Activated CD4-positive, alpha-beta memory T cell treated with anti-CD3 and anti-CD28 coated beads for 36 hours (primary cell): ENCODE measurements around the gene SERPINB1. TPM values are rescaled to one million over a fixed set of nuclear protein-coding genes. Genes with fewer than 3 reads are reported as not detected.
"Not testable (repeated sequence)": the region's sequence is repeated elsewhere in the genome, so short reads cannot be mapped to it uniquely, and the experiment has no call there.

Experiments
- CTCF ChIA-PET: fragments of 350-600 bp; sonication (Branson Sonifier 250); formaldehyde crosslinking; loops from one replicate; lab custom pipeline; 2021; ENCODE audit warnings: antibody characterized with exemption, inconsistent platforms; lab: Charles Lee
- POLR2A ChIA-PET: fragments of 350-600 bp; sonication (Branson Sonifier 250); formaldehyde crosslinking; loops from one replicate; lab custom pipeline; 2021; ENCODE audit warnings: antibody characterized with exemption; lab: Charles Lee
- DNase-seq: peaks from one replicate; pipeline ENCODE4 v3.0.0-alpha.2; 2020
- H3K27ac Mint-ChIP-seq: one replicate; pipeline ENCODE4 v1.8.0; 2021; ENCODE audit warnings: mixed read lengths
- H3K27me3 Mint-ChIP-seq: one replicate; pipeline ENCODE4 v1.8.0; 2021; ENCODE audit warnings: mixed read lengths
- H3K36me3 Mint-ChIP-seq: one replicate; pipeline ENCODE4 v1.8.0; 2021; ENCODE audit warnings: mixed read lengths
- H3K4me1 Mint-ChIP-seq: one replicate; pipeline ENCODE4 v1.8.0; 2021; ENCODE audit warnings: low read depth, mixed read lengths
- H3K4me3 Mint-ChIP-seq: one replicate; pipeline ENCODE4 v1.8.0; 2021; ENCODE audit warnings: mild to moderate bottlenecking, mixed read lengths
- H3K9me3 Mint-ChIP-seq: one replicate; pipeline ENCODE4 v1.8.0; 2021; ENCODE audit warnings: mixed read lengths
- intact Hi-C: fragments of 100-400 bp; cut with micrococcal nuclease; formaldehyde crosslinking; loops from one replicate; pipeline ENCODE4 v1.15.1; 2023
- total RNA-seq, 2 experiments: library from RNA; stranded (reverse); gene quantifications; one replicate each; pipeline ENCODE4 v1.2.3, GENCODE V29; 2021

SERPINB1 gene
- total RNA-seq = 100 to 1,000 TPM; 164 to 169 TPM

- peak; percentile 96 for DNase-seq
- peaks cover 35% of the 10 kb centered on the region for H3K36me3 Mint-ChIP-seq
- no peaks in the 10 kb centered on the region for H3K27me3 Mint-ChIP-seq
- ChIA-PET POLR2A (interaction anchor here (0.8 to 4.1 kb wide), 24 partner anchors 10 to 228 kb away, joined by 3 to 44 read pairs (median 5); partner anchors contain the start of genes NQO2, RIPK1, SERPINB6 and WRNIP1), CTCF (interaction anchor here (0.5 to 3.7 kb wide), 24 partner anchors 13 to 207 kb away, joined by 3 to 56 read pairs (median 5); partner anchors contain the start of genes NQO2 and WRNIP1)
- H3K27ac Mint-ChIP-seq = peak within 1 kb of the TSS; percentile 93
- no peaks in the 10 kb centered on the region for H3K9me3 Mint-ChIP-seq
- peak within 1 kb of the TSS; percentile 86 for H3K4me3 Mint-ChIP-seq
- intact Hi-C loops = loop anchor here (1.0 to 10.0 kb wide), 8 partner anchors 13 to 1173 kb away; partner anchors contain the start of gene WRNIP1
- peaks cover 67% of the 10 kb centered on the region for H3K4me1 Mint-ChIP-seq
These were observed at the start of gene SERPINB1 for GRCh38 chr6:2841264-2842138. Gene SERPINB1 (minus strand): TSS chr6:2841863. CDS start chr6:2840586, 1,277 bp downstream.

- POLR2A ChIA-PET = interaction anchor here (0.9 to 1.3 kb wide), 6 partner anchors 12 to 50 kb away, joined by 3 to 5 read pairs (median 3); partner anchors contain the start of genes SERPINB1 and SERPINB9
These were observed 49.5 kb upstream of the SERPINB1 start for GRCh38 chr6:2890976-2891767.

GRCh38 chr6:2885967-2886735 is 44.5 kb upstream of the SERPINB1 start:
- no peaks in the 10 kb centered on the region for H3K27me3 Mint-ChIP-seq
- H3K4me3 Mint-ChIP-seq = no peak overlapping the region
- H3K27ac Mint-ChIP-seq = peak overlapping the region; percentile 40
- peaks cover 9% of the 10 kb centered on the region for H3K9me3 Mint-ChIP-seq
- H3K36me3 Mint-ChIP-seq = peaks cover 34% of the 10 kb centered on the region
- DNase-seq = no peak
- H3K4me1 Mint-ChIP-seq = peaks cover 51% of the 10 kb centered on the region
- ChIA-PET POLR2A (no interaction called here), CTCF (no interaction called here)
- intact Hi-C loops = no loop called here

More at GRCh38 chr6:2890976-2891767, 49.5 kb upstream of the SERPINB1 start:
- Mint-ChIP-seq H3K4me1 (peaks cover 61% of the 10 kb centered on the region), H3K27ac (peak overlapping the region; percentile 83), H3K27me3 (no peaks in the 10 kb centered on the region), H3K4me3 (peak overlapping the region; percentile 68), H3K9me3 (no peaks in the 10 kb centered on the region), H3K36me3 (peaks cover 71% of the 10 kb centered on the region)
- CTCF ChIA-PET = interaction anchor here (0.7 to 3.2 kb wide), 10 partner anchors 9 to 98 kb away, joined by 3 to 14 read pairs (median 6); no protein-coding TSS in a partner anchor
- DNase-seq = no peak
- intact Hi-C loops = loop anchor here (1.0 kb wide), 1 partner anchor 9 kb away; no protein-coding TSS in a partner anchor

- Mint-ChIP-seq H3K4me1 (peaks cover 51% of the 10 kb centered on the region), H3K9me3 (peaks cover 9% of the 10 kb centered on the region), H3K27me3 (no peaks in the 10 kb centered on the region), H3K27ac (no peak overlapping the region), H3K36me3 (peaks cover 21% of the 10 kb centered on the region), H3K4me3 (no peak overlapping the region)
- intact Hi-C loops = no loop called here
- no peak for DNase-seq
- ChIA-PET POLR2A (no interaction called here), CTCF (no interaction called here)
These were observed 43.1 kb upstream of the SERPINB1 start for GRCh38 chr6:2884804-2885203.

- H3K27me3 Mint-ChIP-seq = no peaks in the 10 kb centered on the region
- DNase-seq = no peak
- intact Hi-C loops = no loop called here
- ChIA-PET CTCF (no interaction called here), POLR2A (no interaction called here)
- H3K4me3 Mint-ChIP-seq = no peak overlapping the region
- H3K9me3 Mint-ChIP-seq = peaks cover 9% of the 10 kb centered on the region
- H3K27ac Mint-ChIP-seq = peak overlapping the region; percentile 26
- peaks cover 55% of the 10 kb centered on the region for H3K4me1 Mint-ChIP-seq
- H3K36me3 Mint-ChIP-seq = peaks cover 14% of the 10 kb centered on the region
These were observed 42.0 kb upstream of the SERPINB1 start for GRCh38 chr6:2883673-2884072.

GRCh38 chr6:2881423-2881822 is 39.8 kb upstream of the SERPINB1 start:
- no peak for DNase-seq
- intact Hi-C loops = loop anchor here (1.0 kb wide), 1 partner anchor 24 kb away; no protein-coding TSS in a partner anchor
- Mint-ChIP-seq H3K9me3 (peaks cover 9% of the 10 kb centered on the region), H3K36me3 (peaks cover 6% of the 10 kb centered on the region), H3K27me3 (no peaks in the 10 kb centered on the region), H3K4me1 (peaks cover 76% of the 10 kb centered on the region), H3K4me3 (peak overlapping the region; percentile 35), H3K27ac (peak overlapping the region; percentile 59)
- CTCF ChIA-PET = interaction anchor here (0.8 to 1.2 kb wide), 4 partner anchors 17 to 108 kb away, joined by 3 to 4 read pairs (median 4); no protein-coding TSS in a partner anchor
- POLR2A ChIA-PET = no interaction called here

- POLR2A ChIA-PET, H3K36me3 Mint-ChIP-seq, H3K27me3 Mint-ChIP-seq, intact Hi-C loops, H3K9me3 Mint-ChIP-seq, DNase-seq: not testable (repeated sequence)
- CTCF ChIA-PET = interaction anchor here (0.7 to 3.8 kb wide), 3 partner anchors 11 to 25 kb away, joined by 3 to 12 read pairs (median 8); no protein-coding TSS in a partner anchor
- Mint-ChIP-seq H3K27ac (peak overlapping the region; percentile 59), H3K4me1 (peaks cover 69% of the 10 kb centered on the region), H3K4me3 (peak overlapping the region; percentile 35)
These were observed 38.5 kb upstream of the SERPINB1 start for GRCh38 chr6:2880156-2880555.

GRCh38 chr6:2877960-2878359 is 36.3 kb upstream of the SERPINB1 start:
- ChIA-PET POLR2A (interaction anchor here (0.8 to 2.1 kb wide), 3 partner anchors 8 to 23 kb away, joined by 4 to 6 read pairs (median 5); no protein-coding TSS in a partner anchor), CTCF (interaction anchor here (0.7 to 3.8 kb wide), 15 partner anchors 9 to 55 kb away, joined by 3 to 17 read pairs (median 3); no protein-coding TSS in a partner anchor)
- Mint-ChIP-seq H3K27ac (peak overlapping the region; percentile 49), H3K27me3 (no peaks in the 10 kb centered on the region), H3K9me3 (peaks cover 9% of the 10 kb centered on the region), H3K4me1 (peaks cover 79% of the 10 kb centered on the region), H3K4me3 (no peak overlapping the region), H3K36me3 (peaks cover 2% of the 10 kb centered on the region)
- intact Hi-C loops = loop anchor here (2.0 kb wide), 2 partner anchors 19 to 21 kb away; no protein-coding TSS in a partner anchor
- DNase-seq = no peak

GRCh38 chr6:2877057-2877882 is 35.6 kb upstream of the SERPINB1 start:
- POLR2A ChIA-PET = interaction anchor here (0.8 to 2.1 kb wide), 6 partner anchors 8 to 30 kb away, joined by 3 to 6 read pairs (median 4); no protein-coding TSS in a partner anchor
- H3K4me3 Mint-ChIP-seq = no peak overlapping the region
- H3K27me3 Mint-ChIP-seq = no peaks in the 10 kb centered on the region
- peaks cover 3% of the 10 kb centered on the region for H3K36me3 Mint-ChIP-seq
- CTCF ChIA-PET = interaction anchor here (0.7 to 3.8 kb wide), 9 partner anchors 8 to 55 kb away, joined by 3 to 17 read pairs (median 3); no protein-coding TSS in a partner anchor
- no peak for DNase-seq
- peak overlapping the region; percentile 90 for H3K27ac Mint-ChIP-seq
- peaks cover 84% of the 10 kb centered on the region for H3K4me1 Mint-ChIP-seq
- intact Hi-C loops = loop anchor here (2.0 kb wide), 2 partner anchors 18 to 22 kb away; no protein-coding TSS in a partner anchor
- peaks cover 11% of the 10 kb centered on the region for H3K9me3 Mint-ChIP-seq
